HFF-Myc (cell line): ENCODE results near the gene CHCHD10.

Source experiments
- DNase-seq: peaks from one replicate; pipeline ENCODE4 v3.0.0-alpha.2; 2011; ENCODE audit warnings: low read depth; ENCODE audit errors: extremely low read depth
- H3K4me3 ChIP-seq: replicated peaks from 2 replicates; pipeline ENCODE4 v1.5.1; 2011; ENCODE audit warnings: low read depth, mild to moderate bottlenecking, control low read depth, low read length
- TF ChIP-seq, protein P1 (sequence below): IDR thresholded peaks from 2 replicates; pipeline ENCODE4 v1.5.1; 2012; ENCODE audit warnings: mild to moderate bottlenecking, low read depth, low read length, control low read depth; ENCODE audit errors: missing control alignments

The CHCHD10 gene

DNA sequence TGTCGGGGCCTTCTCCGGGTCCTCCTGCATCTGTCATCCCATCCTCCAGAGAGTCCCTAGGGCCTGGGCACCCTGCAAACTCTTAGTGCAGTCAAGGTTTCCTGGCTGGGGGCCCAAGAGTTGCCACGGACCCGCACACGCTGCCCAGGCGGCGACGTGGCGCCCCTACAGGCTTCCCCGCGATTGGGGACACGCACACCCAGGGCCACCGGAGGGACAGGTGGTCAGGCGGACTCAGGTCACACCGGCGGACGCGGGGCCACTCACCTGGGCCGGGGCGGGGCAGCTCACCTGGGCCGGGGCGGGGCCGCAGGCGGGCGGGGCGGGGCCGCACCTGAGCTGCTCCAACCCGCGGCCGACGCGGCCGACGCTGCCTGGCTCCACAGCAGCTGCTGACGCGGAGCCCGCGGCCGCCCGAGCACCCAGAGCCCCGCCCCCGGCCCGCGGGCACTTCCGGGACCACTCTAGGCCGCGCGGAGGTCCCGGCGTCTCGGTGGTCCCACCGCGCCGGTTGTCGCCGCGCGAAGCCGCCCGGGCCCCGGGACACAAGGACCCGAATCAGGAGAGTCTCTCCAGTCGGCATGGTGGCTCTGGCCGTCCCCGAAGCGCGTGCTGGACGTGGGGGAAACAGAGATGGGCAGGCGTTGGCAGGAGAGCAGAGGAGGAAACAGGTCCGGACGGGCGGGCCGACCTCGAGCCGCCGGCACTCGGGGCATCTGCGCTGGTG, 16.9 kb downstream of the CHCHD10 start, which contains the start of gene ZNF70:
TSS of gene ZNF70 (minus strand) at position 399 of the 727 bp plus-strand sequence. CDS start 5,972 bp downstream, outside the sequence.
- no peak for DNase-seq
- TF ChIP-seq, protein P1, sequence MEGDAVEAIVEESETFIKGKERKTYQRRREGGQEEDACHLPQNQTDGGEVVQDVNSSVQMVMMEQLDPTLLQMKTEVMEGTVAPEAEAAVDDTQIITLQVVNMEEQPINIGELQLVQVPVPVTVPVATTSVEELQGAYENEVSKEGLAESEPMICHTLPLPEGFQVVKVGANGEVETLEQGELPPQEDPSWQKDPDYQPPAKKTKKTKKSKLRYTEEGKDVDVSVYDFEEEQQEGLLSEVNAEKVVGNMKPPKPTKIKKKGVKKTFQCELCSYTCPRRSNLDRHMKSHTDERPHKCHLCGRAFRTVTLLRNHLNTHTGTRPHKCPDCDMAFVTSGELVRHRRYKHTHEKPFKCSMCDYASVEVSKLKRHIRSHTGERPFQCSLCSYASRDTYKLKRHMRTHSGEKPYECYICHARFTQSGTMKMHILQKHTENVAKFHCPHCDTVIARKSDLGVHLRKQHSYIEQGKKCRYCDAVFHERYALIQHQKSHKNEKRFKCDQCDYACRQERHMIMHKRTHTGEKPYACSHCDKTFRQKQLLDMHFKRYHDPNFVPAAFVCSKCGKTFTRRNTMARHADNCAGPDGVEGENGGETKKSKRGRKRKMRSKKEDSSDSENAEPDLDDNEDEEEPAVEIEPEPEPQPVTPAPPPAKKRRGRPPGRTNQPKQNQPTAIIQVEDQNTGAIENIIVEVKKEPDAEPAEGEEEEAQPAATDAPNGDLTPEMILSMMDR = peak; percentile 9
- peak within 1 kb of the TSS; percentile 90 for H3K4me3 ChIP-seq

DNA sequence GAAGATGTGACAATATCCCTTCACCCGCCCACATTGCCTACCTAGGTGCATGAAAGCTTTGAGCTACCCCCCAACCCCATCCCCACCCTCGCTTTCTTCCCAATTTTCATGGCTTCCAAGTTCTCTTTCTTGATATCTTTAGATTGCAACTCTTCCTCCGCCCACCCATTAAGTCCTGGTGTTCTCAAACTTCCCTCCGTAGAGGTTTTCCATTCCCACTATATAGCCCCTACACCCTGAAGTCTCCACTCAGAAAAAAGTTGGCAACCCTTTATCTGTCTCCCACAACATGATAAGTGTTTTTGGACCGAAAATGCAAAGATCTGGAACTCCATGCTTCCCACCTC, 17.4 kb downstream of the CHCHD10 start:
- no peak for DNase-seq
- peak overlapping the region; percentile 90 for H3K4me3 ChIP-seq
- TF ChIP-seq, protein P1 = no peak

DNA sequence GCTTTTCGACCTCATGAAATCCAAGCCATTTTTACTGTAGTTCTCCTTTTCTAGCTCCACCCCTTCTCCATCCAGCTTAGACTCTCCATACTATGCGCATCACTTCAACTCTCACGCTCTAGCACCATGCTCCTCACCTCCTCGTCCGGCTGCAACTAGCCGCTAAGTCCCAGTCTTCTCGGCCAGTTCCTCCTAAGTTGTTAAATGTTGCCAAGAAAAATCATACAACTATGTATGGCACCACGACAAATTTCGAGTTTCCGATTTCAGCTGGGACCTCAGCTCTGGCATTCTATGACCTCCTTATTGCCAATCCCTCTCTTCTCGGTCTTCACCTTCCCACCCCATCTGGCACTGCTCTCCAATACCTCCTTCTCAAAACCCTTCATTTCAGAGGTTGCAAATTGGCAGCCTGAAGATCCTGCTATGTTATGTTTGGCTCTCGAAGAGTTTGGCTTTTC, 17.9 kb downstream of the CHCHD10 start:
- DNase-seq = no peak
- peak overlapping the region; percentile 90 for H3K4me3 ChIP-seq
- TF ChIP-seq, protein P1 = no peak

DNA sequence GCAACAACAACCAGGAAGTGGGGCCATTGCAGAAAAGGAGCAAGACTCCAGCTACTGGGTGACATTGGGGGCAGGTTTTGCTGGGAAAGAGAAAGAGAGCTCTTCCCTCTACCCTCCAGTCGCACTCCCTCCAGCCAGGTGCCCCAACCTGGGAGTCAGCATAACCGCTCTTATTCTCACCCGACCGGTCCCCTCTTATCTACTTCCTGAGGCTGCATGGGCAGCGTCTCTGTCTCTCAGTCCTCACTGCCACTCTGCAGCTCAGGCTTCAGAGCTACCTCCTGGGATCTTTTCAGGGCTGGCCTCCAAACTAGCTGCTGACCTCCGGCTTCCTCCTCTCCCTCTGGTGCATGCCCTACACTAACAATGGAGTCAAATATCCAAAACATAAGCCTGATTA, 22.0 kb downstream of the CHCHD10 start:
- TF ChIP-seq, protein P1 = no peak
- no peak for DNase-seq
- no peak overlapping the region for H3K4me3 ChIP-seq

DNA sequence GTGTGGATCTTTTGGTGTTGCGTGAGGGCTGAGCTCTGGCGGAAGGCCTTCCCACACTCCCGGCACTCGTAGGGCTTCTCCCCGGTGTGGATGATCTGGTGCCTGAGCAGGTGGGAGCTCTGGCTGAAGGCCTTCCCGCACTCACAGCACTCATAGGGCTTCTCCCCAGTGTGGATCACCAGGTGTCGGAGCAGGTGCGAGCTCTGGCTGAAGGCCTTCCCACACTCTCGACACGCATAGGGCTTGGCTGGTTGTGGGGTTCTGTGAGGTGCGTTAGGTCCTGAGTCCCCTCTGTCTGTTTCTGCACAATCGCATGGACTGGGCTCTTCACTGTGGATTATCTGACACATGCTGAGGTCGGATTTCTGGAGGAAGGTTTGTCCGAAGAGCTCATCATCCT, 23.3 kb downstream of the CHCHD10 start:
- no peak overlapping the region for H3K4me3 ChIP-seq
- TF ChIP-seq, protein P1 = no peak
- DNase-seq = no peak

DNA sequence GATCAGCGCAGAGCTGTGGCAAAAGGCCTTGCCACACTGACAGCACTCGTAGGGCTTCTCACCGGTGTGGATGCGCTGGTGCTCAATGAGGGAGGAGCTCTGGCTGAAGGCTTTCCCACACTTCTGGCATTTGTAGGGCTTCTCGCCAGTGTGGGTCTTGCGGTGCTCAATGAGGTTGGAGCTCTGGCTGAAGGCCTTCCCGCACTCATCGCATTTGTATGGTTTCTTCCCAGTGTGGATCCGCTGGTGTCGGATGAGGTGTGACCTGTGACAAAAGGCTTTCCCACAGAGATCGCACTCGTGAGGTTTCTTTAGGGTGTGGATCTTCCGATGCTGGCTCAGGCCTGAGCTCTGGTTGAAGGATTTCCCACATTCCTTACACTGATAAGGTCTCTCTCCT, 23.8 kb downstream of the CHCHD10 start:
- TF ChIP-seq, protein P1 = no peak
- H3K4me3 ChIP-seq = no peak overlapping the region
- no peak for DNase-seq

DNA sequence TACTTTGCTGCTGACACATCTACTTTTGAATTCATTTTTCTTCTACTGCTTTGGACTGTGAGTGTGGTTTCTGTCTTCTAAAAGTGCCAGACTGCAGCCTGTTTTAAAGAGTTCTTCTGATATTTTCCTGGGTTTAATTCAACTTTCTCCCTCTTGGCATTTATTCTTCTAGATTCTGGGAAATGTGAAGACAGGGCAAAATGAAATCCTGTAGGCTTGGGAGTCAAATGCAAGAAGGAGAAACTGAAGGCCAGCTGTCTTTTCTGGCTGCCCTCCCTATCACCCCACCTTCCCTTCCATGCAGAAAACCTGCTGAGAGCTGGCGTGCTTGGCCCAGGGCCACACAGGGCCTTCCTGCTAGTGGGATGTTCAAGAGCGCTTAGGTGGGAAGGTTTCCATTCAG, 24.5 kb downstream of the CHCHD10 start:
- no peak for DNase-seq
- TF ChIP-seq, protein P1 = no peak

More for the DNA sequence above, 24.5 kb downstream of the CHCHD10 start:
- H3K4me3 ChIP-seq = no peak overlapping the region
